K562 (cell line): Measurements from ENCODE around the gene ZBTB43. TPM values are rescaled to one million over a fixed set of nuclear protein-coding genes. Genes with fewer than 3 reads are reported as not detected.

Experiments
- ATAC-seq: fragments of 200-7000 bp; cut with Tn5 transposase; 3 replicates; pipeline ENCODE4 v1.9.1; 2020; ENCODE audit warnings: moderate library complexity
- BruUV-seq: library from RNA; stranded (reverse); fragments of 400-500 nt; replicated peaks from 2 replicates; lab custom pipeline; 2021; lab: Mats Ljungman, UMichigan
- CTCF ChIA-PET: fragments of 300-600 bp; formaldehyde crosslinking; extraction: SDS; loops from one replicate; lab custom pipeline; 2021; ENCODE audit warnings: low intra/inter-chr PET ratio; lab: Yijun Ruan, JAX
- POLR2A ChIA-PET: fragments of 300-600, 350-650 bp; sonication (Branson Sonifier 250); formaldehyde crosslinking; extraction: SDS; loops from one replicate; lab custom pipeline; 2021; ENCODE audit warnings: antibody characterized with exemption, inconsistent platforms; lab: Yijun Ruan, JAX
- DNase-seq, 4 experiments: peaks; one replicate each; pipeline versions ENCODE4 v3.0.0 to v3.0.0-alpha.2; 2011 to 2018; ENCODE audit warnings: low spot score in 3 of 4, mixed read lengths in 3 of 4; ENCODE audit errors: extremely low read depth in 1 of 4
- FAIRE-seq: peaks from 2 replicates; lab custom pipeline; 2011; peaks lifted over from hg19 to GRCh38; lab: Jason Lieb, UNC
- H2AFZ ChIP-seq: 2 replicates; pipeline ENCODE4 v1.6.0; 2011; ENCODE audit warnings: low read depth, low read length, control low read depth, inconsistent platforms
- H3K27ac ChIP-seq: fragments of 200-600 bp; 3 replicates; pipeline ENCODE4 v1.8.0; 2011; ENCODE audit warnings: low read depth, mild to moderate bottlenecking, control low read depth, inconsistent platforms, low read length, moderate library complexity, mixed read lengths; ENCODE audit errors: extremely low read depth
- H3K27me3 ChIP-seq, 2 experiments: fragments of 300-600 bp in 1 of 2; 2 replicates in 1 of 2; 3 replicates in 1 of 2; pipeline versions ENCODE4 v1.6.0 to v1.8.0; 2011; ENCODE audit warnings: inconsistent platforms in 2 of 2, low read length in 2 of 2, mild to moderate bottlenecking in 1 of 2, mixed read lengths in 1 of 2, moderate library complexity in 1 of 2; ENCODE audit not compliant: control insufficient read depth in 2 of 2, insufficient read depth in 2 of 2
- H3K36me3 ChIP-seq: fragments of 300-600 bp; 3 replicates; pipeline ENCODE4 v1.8.0; 2011; ENCODE audit warnings: mild to moderate bottlenecking, low read length, inconsistent platforms; ENCODE audit not compliant: control insufficient read depth, insufficient read depth
- H3K4me1 ChIP-seq, 2 experiments: fragments of 200-600 bp in 1 of 2; replicated peaks in 1 of 2; 2 replicates in 1 of 2; 3 replicates in 1 of 2; pipeline versions ENCODE4 v1.5.1 to v1.8.0; 2011; ENCODE audit warnings: inconsistent platforms in 2 of 2, low read length in 2 of 2, mild to moderate bottlenecking in 1 of 2, mixed read lengths in 1 of 2, moderate library complexity in 1 of 2; ENCODE audit not compliant: control insufficient read depth in 2 of 2, insufficient read depth in 2 of 2
- H3K4me2 ChIP-seq: 2 replicates; pipeline ENCODE4 v1.6.1; 2011; ENCODE audit warnings: low read length, control low read depth, inconsistent platforms, mixed read lengths; ENCODE audit not compliant: insufficient read depth
- H3K4me3 ChIP-seq: fragments of 200-600 bp; sonication (generic), shearing (Covaris generic); 2 replicates; pipeline ENCODE4 v1.5.1; 2016; ENCODE audit warnings: control low read depth, inconsistent platforms
- H3K79me2 ChIP-seq: fragments of 200-600 bp; 3 replicates; pipeline ENCODE4 v1.8.0; 2011; ENCODE audit warnings: low read length, inconsistent platforms; ENCODE audit not compliant: control insufficient read depth, insufficient read depth
- H3K9ac ChIP-seq, 2 experiments: 2 replicates each; pipeline versions ENCODE4 v1.6.0 to v1.6.1; 2011; ENCODE audit warnings: low read depth in 2 of 2, low read length in 2 of 2, control low read depth in 1 of 2, inconsistent platforms in 1 of 2, mild to moderate bottlenecking in 1 of 2, mixed read lengths in 1 of 2; ENCODE audit not compliant: insufficient read depth in 1 of 2
- H3K9me1 ChIP-seq: one replicate; pipeline ENCODE4 v1.6.0; 2011; ENCODE audit warnings: inconsistent platforms, mild to moderate bottlenecking, low read length, moderate library complexity; ENCODE audit not compliant: control insufficient read depth, insufficient read depth
- H3K9me3 ChIP-seq: replicated peaks from 2 replicates; pipeline ENCODE4 v1.5.1; 2011; ENCODE audit warnings: low read depth, low read length, inconsistent platforms; ENCODE audit not compliant: control insufficient read depth, insufficient read depth
- H4K20me1 ChIP-seq: replicated peaks from 2 replicates; pipeline ENCODE4 v1.6.1; 2011; ENCODE audit warnings: low read length, inconsistent platforms, mixed read lengths; ENCODE audit not compliant: control insufficient read depth, insufficient read depth
- CBX1 ChIP-seq: sonication (generic); IDR thresholded peaks from 2 replicates; pipeline ENCODE4 v1.6.1; 2016; ENCODE audit warnings: antibody characterized with exemption, low read depth, mild to moderate bottlenecking
- E4F1 ChIP-seq: fragments of 250-450 bp; sonication (Bioruptor Pico); IDR thresholded peaks from 2 replicates; pipeline ENCODE4 v1.5.0; 2021; ENCODE audit warnings: mild to moderate bottlenecking, borderline replicate concordance
- KAT2B ChIP-seq: IDR thresholded peaks from one replicate; pipeline ENCODE4 v1.6.1; 2012; ENCODE audit warnings: low read depth, mild to moderate bottlenecking, control low read depth, inconsistent platforms, low read length, moderate library complexity
- MEF2D ChIP-seq: conservative IDR thresholded peaks from 2 replicates; pipeline ENCODE4 v1.6.1; 2016; ENCODE audit warnings: low read depth, missing genetic modification characterization, missing compliant biosample characterization
- MITF ChIP-seq: IDR thresholded peaks from 2 replicates; pipeline ENCODE4 v1.6.1; 2014; ENCODE audit warnings: antibody characterized with exemption
- NCOA2 ChIP-seq, 2 experiments: fragments of 450-650 bp; IDR thresholded peaks; 2 replicates each; pipeline ENCODE4 v1.6.1; 2018; ENCODE audit warnings: mild to moderate bottlenecking in 2 of 2, moderate library complexity in 1 of 2; ENCODE audit not compliant: partially characterized antibody in 2 of 2
- WGBS: fragments of 100-300 bp; shearing (Covaris generic); methylation state at CpG from one replicate; pipeline ENCODE4 v1.1.6; 2016; ENCODE audit warnings: low coverage, mixed read lengths; ENCODE audit not compliant: insufficient coverage; ENCODE audit errors: missing lambda C conversion rate; 5-methylcytosine and 5-hydroxymethylcytosine counted together
- in situ Hi-C: fragments of 300-500 bp; cut with MboI; formaldehyde crosslinking; loops from 4 replicates; pipeline ENCODE4 v1.15.0; 2018; ENCODE audit warnings: inconsistent platforms, mixed read lengths
- intact Hi-C: fragments of 100-400 bp; cut with micrococcal nuclease; formaldehyde crosslinking; loops from 2 replicates; pipeline ENCODE4 v1.14.2; 2022
- polyA plus RNA-seq, 8 experiments: library from polyadenylated mRNA; depleted of rRNA in 4 of 8; stranded (reverse) in 5 of 8; unstranded in 3 of 8; fragments of >200 nt; fragmentation: Nextera tagmentation in 2 of 8; fragmentation: Illumina TruSeq in 1 of 8; extraction: Ambion mirVana in 2 of 8; extraction: Trizol in 1 of 8; gene quantifications; 2 replicates each; pipeline versions ENCODE4 v1.2.1 to v1.2.3, GENCODE V29; 2011 to 2014; ENCODE audit warnings: inconsistent platforms in 1 of 8, missing spikeins in 1 of 8
- total RNA-seq, 7 experiments: library from RNA; depleted of rRNA in 6 of 7; stranded (reverse); fragments of >200 nt in 6 of 7; fragmentation: Illumina TruSeq in 2 of 7; extraction: Trizol in 2 of 7; gene quantifications; 2 replicates each; pipeline versions ENCODE4 v1.2.1 to v1.2.3, GENCODE V29; 2011 to 2021; ENCODE audit warnings: low replicate concordance in 1 of 7
- TF ChIP-seq, protein P1 (sequence below): fragments of 250-450 bp; sonication (Bioruptor Pico); IDR thresholded peaks from 2 replicates; pipeline ENCODE4 v1.4.0; 2020; ENCODE audit warnings: mild to moderate bottlenecking, moderate library complexity

Gene ZBTB43
- total and polyA plus RNA-seq, 9 of the 15 experiments (the other 6 are each of a cell fraction or from before 2014, with no cell fraction given) = 3.9 to 17.2 (median 9.1) TPM

DNA sequence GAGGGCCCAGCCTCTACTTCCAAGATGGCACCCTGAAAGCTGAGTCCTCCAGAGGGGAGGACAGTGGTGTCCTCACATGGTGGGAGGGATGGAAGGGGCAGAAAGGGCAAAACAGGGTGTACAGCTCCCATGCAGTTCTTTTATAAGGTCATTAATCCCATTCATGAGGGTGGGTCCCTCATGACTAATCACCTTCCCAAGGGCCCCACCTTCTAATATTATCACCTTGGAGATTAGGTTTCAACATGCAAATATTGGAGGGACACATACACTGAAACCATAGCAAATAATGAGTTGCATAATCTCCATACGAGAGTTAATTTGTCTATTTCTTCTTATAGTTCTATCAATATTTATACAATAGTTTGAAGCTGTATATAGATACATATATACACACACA lies 5.8 kb upstream of the ZBTB43 start:
- Histone ChIP-seq H3K79me2 (no peaks in the 10 kb centered on the region), H3K9ac (no peak overlapping the region), H3K4me1 (no peaks in the 10 kb centered on the region), H3K9me1 (no peaks in the 10 kb centered on the region), H3K27me3 (peaks cover 9 to 10% of the 10 kb centered on the region in 2 experiments; a peak in 4 of 5 replicates), H4K20me1 (no peaks in the 10 kb centered on the region), H3K9me3 (peaks cover under 1% of the 10 kb centered on the region; the same call in 1 of the 2 replicates), H3K36me3 (no peaks in the 10 kb centered on the region), H3K27ac (no peak overlapping the region), H3K4me3 (no peak overlapping the region), H3K4me2 (no peak overlapping the region), H2AFZ (no peak overlapping the region)
- ATAC-seq (no peak), FAIRE-seq (no peak), DNase-seq (no peak)
- in situ Hi-C loops (no loop called here), intact Hi-C loops (no loop called here)
- BruUV-seq = no TSS peak
- ChIA-PET POLR2A (interaction anchor here (1.2 kb wide), 1 partner anchor 19 kb away, joined by 3 read pairs; no protein-coding TSS in a partner anchor), CTCF (no interaction called here)
- WGBS = 26% methylated on average over 1 of the region's 1 CpG
- TF ChIP-seq, protein P1, sequence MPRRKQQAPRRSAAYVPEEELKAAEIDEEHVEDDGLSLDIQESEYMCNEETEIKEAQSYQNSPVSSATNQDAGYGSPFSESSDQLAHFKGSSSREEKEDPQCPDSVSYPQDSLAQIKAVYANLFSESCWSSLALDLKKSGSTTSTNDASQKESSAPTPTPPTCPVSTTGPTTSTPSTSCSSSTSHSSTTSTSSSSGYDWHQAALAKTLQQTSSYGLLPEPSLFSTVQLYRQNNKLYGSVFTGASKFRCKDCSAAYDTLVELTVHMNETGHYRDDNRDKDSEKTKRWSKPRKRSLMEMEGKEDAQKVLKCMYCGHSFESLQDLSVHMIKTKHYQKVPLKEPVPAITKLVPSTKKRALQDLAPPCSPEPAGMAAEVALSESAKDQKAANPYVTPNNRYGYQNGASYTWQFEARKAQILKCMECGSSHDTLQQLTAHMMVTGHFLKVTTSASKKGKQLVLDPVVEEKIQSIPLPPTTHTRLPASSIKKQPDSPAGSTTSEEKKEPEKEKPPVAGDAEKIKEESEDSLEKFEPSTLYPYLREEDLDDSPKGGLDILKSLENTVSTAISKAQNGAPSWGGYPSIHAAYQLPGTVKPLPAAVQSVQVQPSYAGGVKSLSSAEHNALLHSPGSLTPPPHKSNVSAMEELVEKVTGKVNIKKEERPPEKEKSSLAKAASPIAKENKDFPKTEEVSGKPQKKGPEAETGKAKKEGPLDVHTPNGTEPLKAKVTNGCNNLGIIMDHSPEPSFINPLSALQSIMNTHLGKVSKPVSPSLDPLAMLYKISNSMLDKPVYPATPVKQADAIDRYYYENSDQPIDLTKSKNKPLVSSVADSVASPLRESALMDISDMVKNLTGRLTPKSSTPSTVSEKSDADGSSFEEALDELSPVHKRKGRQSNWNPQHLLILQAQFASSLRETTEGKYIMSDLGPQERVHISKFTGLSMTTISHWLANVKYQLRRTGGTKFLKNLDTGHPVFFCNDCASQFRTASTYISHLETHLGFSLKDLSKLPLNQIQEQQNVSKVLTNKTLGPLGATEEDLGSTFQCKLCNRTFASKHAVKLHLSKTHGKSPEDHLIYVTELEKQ (CRISPR knock-in tag) = no peak
- TF ChIP-seq CBX1 (no peak), KAT2B (no peak), NCOA2 (IDR thresholded peaks at IDR 0.05; ENCODE audit: partially characterized antibody in 2 of 2) (no peak), MEF2D (tag) (no peak), E4F1 (CRISPR knock-in tag) (no peak), MITF (no peak)
